Neural progenitor cell (in vitro differentiated cells): ENCODE results near the gene TMEM200C. TPM values are rescaled to one million over a fixed set of nuclear protein-coding genes. Genes with fewer than 3 reads are reported as not detected.
A peak's percentile ranks its signal among the peaks of the same experiment; 100 is the strongest.
"Not testable (repeated sequence)": the region's sequence is repeated elsewhere in the genome, so short reads cannot be mapped to it uniquely, and the experiment has no call there.

ENCODE experiments used
- DNase-seq: peaks from one replicate; pipeline ENCODE4 v3.0.0-alpha.2; 2016; ENCODE audit warnings: low spot score
- H2AFZ ChIP-seq: fragments of 200-600 bp; sonication (generic); replicated peaks from 2 replicates; pipeline ENCODE4 v1.6.1; 2016; ENCODE audit warnings: antibody characterized with exemption
- H3F3A ChIP-seq: fragments of 200-600 bp; sonication (generic); 2 replicates; pipeline ENCODE4 v1.6.1; 2016; ENCODE audit warnings: antibody characterized with exemption, low read depth
- H3K27ac ChIP-seq: fragments of 200-600 bp; sonication (generic); 2 replicates; pipeline ENCODE4 v1.5.1; 2016; ENCODE audit warnings: mild to moderate bottlenecking
- H3K27me3 ChIP-seq: fragments of 200-600 bp; sonication (generic); 2 replicates; pipeline ENCODE4 v1.6.1; 2016; ENCODE audit warnings: mild to moderate bottlenecking, moderate library complexity
- H3K36me3 ChIP-seq: fragments of 200-600 bp; sonication (generic); 2 replicates; pipeline ENCODE4 v1.5.1; 2016
- H3K4me1 ChIP-seq: fragments of 200-600 bp; sonication (generic); 2 replicates; pipeline ENCODE4 v1.6.1; 2016; ENCODE audit warnings: mixed run types
- H3K4me2 ChIP-seq: fragments of 200-600 bp; sonication (generic); 2 replicates; pipeline ENCODE4 v1.6.1; 2016
- H3K4me3 ChIP-seq: fragments of 200-600 bp; sonication (generic); 2 replicates; pipeline ENCODE4 v1.5.1; 2016
- H3K79me2 ChIP-seq: fragments of 200-600 bp; sonication (generic); 2 replicates; pipeline ENCODE4 v1.6.1; 2016; ENCODE audit warnings: low read depth
- H3K9ac ChIP-seq: fragments of 200-600 bp; sonication (generic); 2 replicates; pipeline ENCODE4 v1.6.1; 2016
- H3K9me3 ChIP-seq: fragments of 200-600 bp; sonication (generic); 2 replicates; pipeline ENCODE4 v1.5.1; 2016; ENCODE audit warnings: low read depth
- H4K20me1 ChIP-seq: fragments of 200-600 bp; sonication (generic); 2 replicates; pipeline ENCODE4 v1.6.1; 2016; ENCODE audit warnings: low read depth
- H3K27ac Mint-ChIP-seq: 3 replicates; pipeline ENCODE4 v1.8.0; 2021; ENCODE audit warnings: mixed read lengths
- H3K27me3 Mint-ChIP-seq: 2 replicates; pipeline ENCODE4 v1.8.0; 2022; ENCODE audit warnings: low read depth, mild to moderate bottlenecking, inconsistent platforms, moderate library complexity, mixed read lengths; ENCODE audit not compliant: insufficient read depth
- H3K36me3 Mint-ChIP-seq: 3 replicates; pipeline ENCODE4 v1.8.0; 2021; ENCODE audit warnings: mixed read lengths
- H3K4me1 Mint-ChIP-seq: 3 replicates; pipeline ENCODE4 v1.8.0; 2021; ENCODE audit warnings: mixed read lengths
- H3K4me3 Mint-ChIP-seq: 3 replicates; pipeline ENCODE4 v1.8.0; 2021; ENCODE audit warnings: mild to moderate bottlenecking, moderate library complexity, mixed read lengths
- H3K9me3 Mint-ChIP-seq: 3 replicates; pipeline ENCODE4 v1.8.0; 2020; ENCODE audit warnings: mixed read lengths
- EZH2 ChIP-seq: fragments of 200-600 bp; sonication (generic); IDR thresholded peaks from 2 replicates; pipeline ENCODE4 v1.6.1; 2017; ENCODE audit warnings: antibody characterized with exemption, mild to moderate bottlenecking, moderate library complexity
- EZH2phosphoT487 ChIP-seq: fragments of 200-600 bp; sonication (generic); IDR thresholded peaks from 2 replicates; pipeline ENCODE4 v1.6.1; 2017; ENCODE audit warnings: antibody characterized with exemption
- total RNA-seq: library from RNA; depleted of rRNA; stranded (reverse); fragments of >200 nt; gene quantifications from 2 replicates; pipeline ENCODE4 v1.2.3, GENCODE V29; 2015; ENCODE audit warnings: low replicate concordance
- TF ChIP-seq, protein P1 (sequence below): fragments of 200-600 bp; sonication (generic); IDR thresholded peaks from 2 replicates; pipeline ENCODE4 v1.5.1; 2017; ENCODE audit warnings: antibody characterized with exemption, mild to moderate bottlenecking

The TMEM200C gene
- total RNA-seq, 1 donor from 2014 or later = 1.4 TPM

DNA sequence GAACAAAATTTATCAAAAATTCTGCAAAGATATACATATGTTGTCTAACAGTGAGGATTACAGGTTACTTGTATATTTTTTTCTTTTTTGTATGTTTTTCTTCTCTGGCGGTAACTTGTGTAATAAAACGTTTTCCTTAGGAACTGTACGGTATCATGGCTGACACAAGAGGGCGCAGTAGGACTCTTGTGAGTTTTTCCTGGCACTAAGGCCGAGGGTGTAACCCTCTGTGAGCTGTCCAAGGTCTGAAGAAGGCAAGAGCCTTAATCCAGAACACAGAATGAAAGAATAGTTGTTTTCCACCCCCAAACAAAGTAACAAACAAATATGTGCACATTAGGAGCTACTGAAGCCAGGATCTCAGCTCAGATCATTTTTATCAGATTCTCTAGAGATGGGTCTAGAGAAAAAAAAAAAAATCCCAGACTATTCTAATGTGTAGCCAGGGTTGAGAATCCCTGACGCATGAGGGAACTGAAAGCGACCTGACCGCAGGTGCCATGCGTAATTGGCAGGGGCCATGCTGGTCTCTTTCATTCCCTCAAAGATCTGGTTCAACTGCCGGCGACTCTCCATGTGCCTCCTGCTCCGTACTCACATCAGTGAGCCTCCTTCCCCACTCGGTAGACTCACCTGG, 27.0 kb downstream of the TMEM200C start:
- Mint-ChIP-seq H3K36me3 (no peaks in the 10 kb centered on the region), H3K9me3 (no peaks in the 10 kb centered on the region)
- H3K27me3 ChIP-seq = no peaks in the 10 kb centered on the region

DNA sequence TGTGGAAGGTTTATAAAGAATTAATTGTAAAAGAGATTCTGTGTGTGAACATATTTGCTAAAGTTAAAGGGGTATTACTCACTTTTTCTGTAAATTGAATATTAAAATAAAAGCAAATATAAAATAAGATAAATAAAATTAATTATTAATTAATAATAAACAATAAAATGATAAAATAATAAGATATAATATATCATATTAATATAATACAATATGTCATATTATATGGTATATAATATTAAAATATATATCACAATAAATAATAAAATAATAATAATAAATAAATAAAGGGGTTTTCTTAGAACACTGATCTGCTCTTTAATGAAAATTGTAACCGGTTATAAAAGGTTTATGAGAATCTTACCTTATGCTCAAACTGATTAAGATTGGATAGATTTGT, 29.8 kb downstream of the TMEM200C start:
- Histone ChIP-seq H3K36me3 (no peaks in the 10 kb centered on the region), H3K27ac (no peak overlapping the region), H3K9ac (no peak overlapping the region), H2AFZ (no peak overlapping the region), H3K4me2 (no peak overlapping the region), H3K79me2 (no peaks in the 10 kb centered on the region), H4K20me1 (no peaks in the 10 kb centered on the region), H3K4me1 (no peaks in the 10 kb centered on the region), H3K9me3 (peaks cover 9% of the 10 kb centered on the region), H3F3A (no peaks in the 10 kb centered on the region), H3K27me3 (no peaks in the 10 kb centered on the region), H3K4me3 (no peak overlapping the region)
- H3K4me1 Mint-ChIP-seq = no peaks in the 10 kb centered on the region
- H3K4me3 Mint-ChIP-seq = no peak overlapping the region
- no peaks in the 10 kb centered on the region for H3K36me3 Mint-ChIP-seq
- peaks cover 19% of the 10 kb centered on the region for H3K9me3 Mint-ChIP-seq
- no peak for DNase-seq
- no peaks in the 10 kb centered on the region for H3K27me3 Mint-ChIP-seq
- TF ChIP-seq, protein P1, sequence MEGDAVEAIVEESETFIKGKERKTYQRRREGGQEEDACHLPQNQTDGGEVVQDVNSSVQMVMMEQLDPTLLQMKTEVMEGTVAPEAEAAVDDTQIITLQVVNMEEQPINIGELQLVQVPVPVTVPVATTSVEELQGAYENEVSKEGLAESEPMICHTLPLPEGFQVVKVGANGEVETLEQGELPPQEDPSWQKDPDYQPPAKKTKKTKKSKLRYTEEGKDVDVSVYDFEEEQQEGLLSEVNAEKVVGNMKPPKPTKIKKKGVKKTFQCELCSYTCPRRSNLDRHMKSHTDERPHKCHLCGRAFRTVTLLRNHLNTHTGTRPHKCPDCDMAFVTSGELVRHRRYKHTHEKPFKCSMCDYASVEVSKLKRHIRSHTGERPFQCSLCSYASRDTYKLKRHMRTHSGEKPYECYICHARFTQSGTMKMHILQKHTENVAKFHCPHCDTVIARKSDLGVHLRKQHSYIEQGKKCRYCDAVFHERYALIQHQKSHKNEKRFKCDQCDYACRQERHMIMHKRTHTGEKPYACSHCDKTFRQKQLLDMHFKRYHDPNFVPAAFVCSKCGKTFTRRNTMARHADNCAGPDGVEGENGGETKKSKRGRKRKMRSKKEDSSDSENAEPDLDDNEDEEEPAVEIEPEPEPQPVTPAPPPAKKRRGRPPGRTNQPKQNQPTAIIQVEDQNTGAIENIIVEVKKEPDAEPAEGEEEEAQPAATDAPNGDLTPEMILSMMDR = no peak
- TF ChIP-seq EZH2phosphoT487 (no peak), EZH2 (no peak)
- no peak overlapping the region for H3K27ac Mint-ChIP-seq

More for the DNA sequence above, 27.0 kb downstream of the TMEM200C start:
- no peak for TF ChIP-seq EZH2
- TF ChIP-seq, protein P1 = peak; percentile 97
- Histone ChIP-seq H3F3A (no peaks in the 10 kb centered on the region), H3K9me3 (no peaks in the 10 kb centered on the region), H2AFZ (no peak overlapping the region), H3K27ac (no peak overlapping the region), H3K9ac (no peak overlapping the region), H3K36me3 (no peaks in the 10 kb centered on the region), H3K4me3 (no peak overlapping the region), H4K20me1 (no peaks in the 10 kb centered on the region), H3K4me1 (no peaks in the 10 kb centered on the region), H3K4me2 (no peak overlapping the region), H3K79me2 (no peaks in the 10 kb centered on the region)
- Mint-ChIP-seq H3K4me1 (no peaks in the 10 kb centered on the region), H3K4me3 (no peak overlapping the region), H3K27ac (no peak overlapping the region), H3K27me3 (no peaks in the 10 kb centered on the region)
- DNase-seq = peak; percentile 93

DNA sequence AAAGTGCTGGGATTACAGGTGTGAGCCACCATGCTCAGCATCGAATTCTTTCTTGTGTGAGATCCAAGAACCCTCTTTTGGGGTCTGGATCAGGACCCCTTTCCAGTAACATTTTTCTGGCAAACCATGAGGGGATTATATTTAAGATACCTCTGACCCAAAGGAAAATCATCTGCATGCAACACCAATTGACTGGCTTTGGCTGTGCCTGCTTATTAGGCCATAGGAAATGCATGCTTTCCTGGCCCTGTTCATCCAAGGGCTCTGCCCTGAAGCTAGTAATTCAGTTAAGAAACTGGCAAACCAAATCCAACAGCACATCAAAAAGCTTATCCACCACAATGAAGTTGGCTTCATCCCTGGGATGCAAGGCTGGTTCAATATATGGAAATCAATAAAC, 33.2 kb downstream of the TMEM200C start:
- H3K27me3 Mint-ChIP-seq, H3K36me3 Mint-ChIP-seq, H3K4me2 ChIP-seq, H3K4me3 ChIP-seq, H3K9ac ChIP-seq, H3F3A ChIP-seq, DNase-seq, H3K36me3 ChIP-seq, H3K4me3 Mint-ChIP-seq, H4K20me1 ChIP-seq, H3K9me3 ChIP-seq, H3K4me1 ChIP-seq, H3K27me3 ChIP-seq, H3K79me2 ChIP-seq, H2AFZ ChIP-seq, H3K27ac ChIP-seq, H3K4me1 Mint-ChIP-seq, H3K27ac Mint-ChIP-seq: not testable (repeated sequence)
- peaks cover 21% of the 10 kb centered on the region for H3K9me3 Mint-ChIP-seq

DNA sequence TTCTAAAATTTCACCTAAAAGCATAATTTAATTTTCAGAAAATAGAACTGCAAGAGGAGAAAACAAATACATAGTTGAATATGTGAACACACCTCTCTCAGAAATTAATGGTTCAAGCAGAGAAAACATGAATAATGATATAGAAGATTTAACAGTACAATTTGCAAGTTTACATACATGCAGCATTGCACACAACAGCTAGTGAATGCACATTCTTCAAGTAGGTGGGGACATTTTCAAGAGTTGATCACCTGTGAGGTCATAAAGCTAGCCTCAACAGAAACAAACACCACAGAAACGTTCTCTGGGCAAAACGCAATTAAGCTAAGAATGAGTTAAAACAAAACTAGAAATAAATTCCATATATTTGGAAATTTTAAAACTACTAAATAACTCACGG, 38.1 kb downstream of the TMEM200C start:
- no peaks in the 10 kb centered on the region for H3K27me3 ChIP-seq
- Mint-ChIP-seq H3K27me3 (no peaks in the 10 kb centered on the region), H3K27ac (no peak overlapping the region), H3K36me3 (no peaks in the 10 kb centered on the region), H3K4me1 (no peaks in the 10 kb centered on the region), H3K4me3 (no peak overlapping the region), H3K9me3 (peaks cover 11% of the 10 kb centered on the region)
- H2AFZ ChIP-seq = no peak overlapping the region
- H3K27ac ChIP-seq = no peak overlapping the region
- peaks cover 8% of the 10 kb centered on the region for H3K9me3 ChIP-seq
- no peak for TF ChIP-seq EZH2
- TF ChIP-seq, protein P1 = no peak
- TF ChIP-seq EZH2phosphoT487 = no peak
- no peak overlapping the region for H3K4me3 ChIP-seq
- H3F3A ChIP-seq = no peaks in the 10 kb centered on the region
- no peaks in the 10 kb centered on the region for H3K4me1 ChIP-seq
- no peak overlapping the region for H3K9ac ChIP-seq
- H3K4me2 ChIP-seq = no peak overlapping the region
- H3K36me3 ChIP-seq = no peaks in the 10 kb centered on the region
- no peaks in the 10 kb centered on the region for H3K79me2 ChIP-seq
- no peaks in the 10 kb centered on the region for H4K20me1 ChIP-seq
- no peak for DNase-seq
